ENCODE results near the gene SH3RF3.

The SH3RF3 gene

GRCh38 chr2:109128616-109129355, at the start of gene SH3RF3:
SH3RF3 (plus strand) TSS chr2:109129205.
- TF ChIP-seq, protein P1, sequence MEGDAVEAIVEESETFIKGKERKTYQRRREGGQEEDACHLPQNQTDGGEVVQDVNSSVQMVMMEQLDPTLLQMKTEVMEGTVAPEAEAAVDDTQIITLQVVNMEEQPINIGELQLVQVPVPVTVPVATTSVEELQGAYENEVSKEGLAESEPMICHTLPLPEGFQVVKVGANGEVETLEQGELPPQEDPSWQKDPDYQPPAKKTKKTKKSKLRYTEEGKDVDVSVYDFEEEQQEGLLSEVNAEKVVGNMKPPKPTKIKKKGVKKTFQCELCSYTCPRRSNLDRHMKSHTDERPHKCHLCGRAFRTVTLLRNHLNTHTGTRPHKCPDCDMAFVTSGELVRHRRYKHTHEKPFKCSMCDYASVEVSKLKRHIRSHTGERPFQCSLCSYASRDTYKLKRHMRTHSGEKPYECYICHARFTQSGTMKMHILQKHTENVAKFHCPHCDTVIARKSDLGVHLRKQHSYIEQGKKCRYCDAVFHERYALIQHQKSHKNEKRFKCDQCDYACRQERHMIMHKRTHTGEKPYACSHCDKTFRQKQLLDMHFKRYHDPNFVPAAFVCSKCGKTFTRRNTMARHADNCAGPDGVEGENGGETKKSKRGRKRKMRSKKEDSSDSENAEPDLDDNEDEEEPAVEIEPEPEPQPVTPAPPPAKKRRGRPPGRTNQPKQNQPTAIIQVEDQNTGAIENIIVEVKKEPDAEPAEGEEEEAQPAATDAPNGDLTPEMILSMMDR (IDR thresholded peaks at IDR 0.05; ENCODE audit: insufficient read depth, low read depth, low read length, missing control alignments): no peak
- peak; percentile 39 for DNase-seq (ENCODE audit: low read depth)
- H3K4me3 ChIP-seq (ENCODE audit: low read depth, low read length): peak within 1 kb of the TSS; percentile 41

- TF ChIP-seq, protein P1 (IDR thresholded peaks at IDR 0.05; ENCODE audit: insufficient read depth, low read depth, low read length, missing control alignments): no peak
Measured at GRCh38 chr2:109079590-109079989, 49.4 kb upstream of the SH3RF3 start.

DNA sequence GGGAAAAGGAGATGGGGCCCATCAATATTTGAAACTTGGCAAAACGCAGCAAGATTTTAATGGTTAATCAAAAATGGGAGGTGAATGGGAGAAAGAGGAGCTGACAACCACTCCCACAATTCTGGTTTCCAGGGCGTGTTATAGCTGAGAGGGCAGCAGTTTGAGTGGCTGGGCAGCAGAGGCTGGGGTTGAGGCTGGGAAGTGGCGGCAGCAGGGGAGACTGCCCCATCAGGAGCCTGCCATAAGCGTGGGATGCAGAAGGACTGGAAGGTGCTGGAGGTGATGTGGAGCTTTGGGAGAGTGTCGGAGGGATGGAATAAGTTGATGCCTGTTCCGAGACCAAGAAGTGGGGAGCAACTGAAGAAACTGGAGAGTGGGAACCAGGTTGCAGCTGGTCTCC, 48.9 kb upstream of the SH3RF3 start:
- no peak overlapping the region for H3K4me3 ChIP-seq (ENCODE audit: low read depth, low read length)
- TF ChIP-seq, protein P1 (IDR thresholded peaks at IDR 0.05; ENCODE audit: insufficient read depth, low read depth, low read length, missing control alignments): no peak
- DNase-seq (ENCODE audit: low read depth): no peak

More at GRCh38 chr2:109079590-109079989, 49.4 kb upstream of the SH3RF3 start:
- no peak overlapping the region for H3K4me3 ChIP-seq (ENCODE audit: low read depth, low read length)
- DNase-seq (ENCODE audit: low read depth): no peak

DNA sequence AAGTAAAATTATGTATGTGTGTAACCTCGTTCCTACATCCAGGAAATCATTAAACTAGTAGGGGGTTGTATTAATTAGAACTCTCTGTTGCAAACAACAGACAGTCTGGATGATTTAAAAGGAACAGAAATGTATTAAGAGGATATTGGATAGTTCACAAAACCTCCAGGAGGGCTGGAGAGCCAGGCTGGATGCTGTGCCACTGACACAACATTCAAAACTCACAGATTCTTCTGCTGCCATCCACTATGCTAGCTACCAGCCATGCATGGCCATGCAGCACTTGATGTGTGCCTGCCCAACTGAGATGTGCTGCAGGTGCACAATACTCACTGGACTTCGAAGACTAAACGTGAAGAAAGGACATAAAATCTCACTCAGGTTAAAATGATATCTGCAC, 48.2 kb upstream of the SH3RF3 start:
- TF ChIP-seq, protein P1 (IDR thresholded peaks at IDR 0.05; ENCODE audit: insufficient read depth, low read depth, low read length, missing control alignments): no peak
- no peak overlapping the region for H3K4me3 ChIP-seq (ENCODE audit: low read depth, low read length)
- DNase-seq (ENCODE audit: low read depth): no peak

- no peak overlapping the region for H3K4me3 ChIP-seq (ENCODE audit: low read depth, low read length)
- no peak for DNase-seq (ENCODE audit: low read depth)
- TF ChIP-seq, protein P1 (IDR thresholded peaks at IDR 0.05; ENCODE audit: insufficient read depth, low read depth, low read length, missing control alignments): no peak
Measured at GRCh38 chr2:109081374-109081773, 47.6 kb upstream of the SH3RF3 start.

GRCh38 chr2:109083771-109084170, 45.2 kb upstream of the SH3RF3 start:
- TF ChIP-seq, protein P1 (IDR thresholded peaks at IDR 0.05; ENCODE audit: insufficient read depth, low read depth, low read length, missing control alignments): no peak
- no peak overlapping the region for H3K4me3 ChIP-seq (ENCODE audit: low read depth, low read length)

DNA sequence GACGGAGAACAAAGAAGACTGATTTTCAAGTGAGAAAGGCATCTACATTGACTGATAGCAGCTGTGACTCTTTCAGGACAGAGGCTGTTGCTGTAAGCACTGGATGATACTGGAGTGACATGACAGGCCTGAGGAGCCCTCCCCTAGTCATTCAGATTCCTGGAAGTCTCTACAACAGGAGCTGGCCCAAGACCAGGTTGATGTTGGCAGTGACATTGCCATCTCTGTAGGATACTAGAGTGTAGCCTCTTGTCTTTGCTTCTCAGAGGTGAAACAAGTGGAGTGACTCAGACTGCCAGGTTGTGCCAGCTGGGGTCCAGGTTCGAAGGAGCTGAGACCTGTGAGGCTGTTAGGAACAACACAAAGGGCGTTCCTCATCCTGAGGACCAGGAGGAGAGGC, 44.7 kb upstream of the SH3RF3 start:
- no peak overlapping the region for H3K4me3 ChIP-seq (ENCODE audit: low read depth, low read length)
- DNase-seq (ENCODE audit: low read depth): no peak
- TF ChIP-seq, protein P1 (IDR thresholded peaks at IDR 0.05; ENCODE audit: insufficient read depth, low read depth, low read length, missing control alignments): no peak

More at GRCh38 chr2:109083771-109084170, 45.2 kb upstream of the SH3RF3 start:
- no peak for DNase-seq (ENCODE audit: low read depth)
